NCI-H1930 (cell line): ENCODE results near the gene PNPLA6.

Source experiments
- DNase-seq, 2 experiments: peaks; one replicate each; lab custom pipeline; 2025; lab: John Stamatoyannopoulos, UW

PNPLA6 gene

GRCh38 chr19:7535047-7535997 lies at the start of gene PNPLA6:
PNPLA6 (plus strand) TSS chr19:7535717; CDS start chr19:7535789, 72 bp downstream.
- peak; percentile 73 to 83 for DNase-seq

- DNase-seq: no peak
These were observed 48.6 kb upstream of the PNPLA6 start for GRCh38 chr19:7486923-7487322.

- peak; percentile 87 to 91 for DNase-seq
These were observed 46.7 kb upstream of the PNPLA6 start, which contains the start of gene PEX11G for GRCh38 chr19:7488736-7489353. PEX11G (minus strand) TSS chr19:7489035; CDS start chr19:7489010, 25 bp downstream.

GRCh38 chr19:7489609-7490044 lies 45.9 kb upstream of the PNPLA6 start:
- DNase-seq: no peak

- DNase-seq: no peak
These were observed 43.4 kb upstream of the PNPLA6 start for GRCh38 chr19:7492142-7492541.

- no peak for DNase-seq
These were observed 43.0 kb upstream of the PNPLA6 start for GRCh38 chr19:7492558-7492957.

GRCh38 chr19:7494416-7495098 lies 41.0 kb upstream of the PNPLA6 start:
- DNase-seq: no peak

- DNase-seq: no peak
These were observed 38.2 kb upstream of the PNPLA6 start for GRCh38 chr19:7497292-7497691.

- DNase-seq: peak; percentile 74 to 85
These were observed 34.6 kb upstream of the PNPLA6 start for GRCh38 chr19:7500811-7501450.

GRCh38 chr19:7502552-7502951 lies 33.0 kb upstream of the PNPLA6 start:
- no peak for DNase-seq

- DNase-seq: no peak
These were observed 30.8 kb upstream of the PNPLA6 start for GRCh38 chr19:7504684-7505083.

- DNase-seq: no peak
These were observed 30.2 kb upstream of the PNPLA6 start for GRCh38 chr19:7505288-7505681.

GRCh38 chr19:7505682-7506384 lies 29.7 kb upstream of the PNPLA6 start:
- DNase-seq: no peak

GRCh38 chr19:7506385-7507328 lies 28.9 kb upstream of the PNPLA6 start:
- DNase-seq: peak; percentile 10 to 30

GRCh38 chr19:7507884-7508283 lies 27.6 kb upstream of the PNPLA6 start:
- DNase-seq: peak in 1 of 2 experiments; percentile 16

GRCh38 chr19:7509625-7510024 lies 25.9 kb upstream of the PNPLA6 start:
- DNase-seq: no peak

GRCh38 chr19:7512400-7512851 lies 23.1 kb upstream of the PNPLA6 start:
- no peak for DNase-seq

- DNase-seq: no peak
These were observed 21.5 kb upstream of the PNPLA6 start for GRCh38 chr19:7513809-7514642.

GRCh38 chr19:7515110-7515644 lies 20.3 kb upstream of the PNPLA6 start:
- DNase-seq: no peak
